GM10266 (cell line): ENCODE measurements around the gene NEURL1B.

Experiments
- DNase-seq: peaks from one replicate; pipeline ENCODE4 v3.0.0; 2012; ENCODE audit errors: extremely low spot score
- CTCF ChIP-seq: IDR thresholded peaks from 2 replicates; pipeline ENCODE4 v1.5.1; 2012; ENCODE audit warnings: mild to moderate bottlenecking, low read depth; ENCODE audit not compliant: control insufficient read depth, insufficient read depth; ENCODE audit errors: missing control alignments

The NEURL1B gene

DNA sequence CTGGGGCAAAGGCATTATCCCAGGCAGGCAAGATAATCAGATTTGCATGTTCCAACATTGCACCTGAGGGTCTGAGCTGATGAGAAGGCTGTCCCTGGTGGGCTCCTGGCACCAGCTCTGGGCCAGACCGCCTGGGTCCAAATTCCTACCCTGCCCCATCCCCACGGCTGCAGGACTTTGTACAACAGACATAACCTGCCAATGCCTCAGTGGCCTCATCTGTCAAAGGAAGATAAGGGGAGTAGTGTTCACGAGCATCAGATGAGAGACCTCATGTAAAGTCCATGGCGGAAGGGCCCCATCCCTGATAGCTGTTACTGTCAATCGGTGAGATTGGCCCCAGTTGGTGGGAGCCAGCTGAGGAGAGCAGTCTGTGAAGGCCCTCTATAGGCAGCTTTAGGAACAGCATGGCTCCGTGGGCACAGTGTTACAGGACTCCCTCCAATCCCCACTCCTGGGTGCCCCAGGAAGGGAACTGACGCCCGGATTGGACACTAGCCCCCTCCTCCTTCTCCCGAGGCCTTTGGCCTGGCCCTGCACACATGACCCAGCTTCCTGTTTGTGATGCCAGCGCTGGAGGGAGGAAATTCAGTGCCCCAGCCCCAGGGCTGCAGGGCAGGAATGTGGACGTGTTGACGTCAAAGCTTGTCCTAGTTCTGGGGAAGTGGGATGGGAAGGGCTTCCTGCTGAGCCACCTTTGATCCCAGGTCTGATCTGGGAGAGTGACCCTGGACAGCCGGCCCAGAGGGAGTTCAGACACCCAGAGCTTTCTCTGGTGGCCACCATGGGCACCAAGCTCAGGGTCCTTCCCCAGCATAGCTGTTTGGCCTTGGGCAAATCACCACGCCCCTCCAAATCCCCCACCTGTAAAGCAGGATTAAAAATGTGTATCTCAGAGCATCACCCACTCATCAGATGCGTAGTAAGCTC is 73.7 kb downstream of the NEURL1B start:
- DNase-seq = peak; percentile 69
- TF ChIP-seq CTCF = peak; percentile 70

DNA sequence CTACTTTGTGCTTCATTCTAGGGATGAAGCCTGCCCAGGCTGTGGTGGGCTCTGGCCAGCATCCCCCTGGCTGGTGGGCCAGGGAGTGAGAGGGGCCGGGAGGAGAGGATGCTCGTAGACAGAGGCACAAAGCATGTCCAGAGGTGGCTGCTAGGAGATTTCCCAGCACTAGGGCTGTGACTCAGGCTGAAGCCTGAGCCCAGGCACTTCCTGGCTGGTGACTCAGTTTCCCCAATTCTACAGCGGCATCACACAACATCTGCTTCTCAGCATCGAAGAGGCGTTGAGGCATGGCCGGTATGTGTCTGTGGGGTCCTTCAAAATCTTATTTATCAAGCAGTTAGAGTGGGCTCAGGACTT is 74.3 kb downstream of the NEURL1B start:
- no peak for TF ChIP-seq CTCF
- DNase-seq = no peak

DNA sequence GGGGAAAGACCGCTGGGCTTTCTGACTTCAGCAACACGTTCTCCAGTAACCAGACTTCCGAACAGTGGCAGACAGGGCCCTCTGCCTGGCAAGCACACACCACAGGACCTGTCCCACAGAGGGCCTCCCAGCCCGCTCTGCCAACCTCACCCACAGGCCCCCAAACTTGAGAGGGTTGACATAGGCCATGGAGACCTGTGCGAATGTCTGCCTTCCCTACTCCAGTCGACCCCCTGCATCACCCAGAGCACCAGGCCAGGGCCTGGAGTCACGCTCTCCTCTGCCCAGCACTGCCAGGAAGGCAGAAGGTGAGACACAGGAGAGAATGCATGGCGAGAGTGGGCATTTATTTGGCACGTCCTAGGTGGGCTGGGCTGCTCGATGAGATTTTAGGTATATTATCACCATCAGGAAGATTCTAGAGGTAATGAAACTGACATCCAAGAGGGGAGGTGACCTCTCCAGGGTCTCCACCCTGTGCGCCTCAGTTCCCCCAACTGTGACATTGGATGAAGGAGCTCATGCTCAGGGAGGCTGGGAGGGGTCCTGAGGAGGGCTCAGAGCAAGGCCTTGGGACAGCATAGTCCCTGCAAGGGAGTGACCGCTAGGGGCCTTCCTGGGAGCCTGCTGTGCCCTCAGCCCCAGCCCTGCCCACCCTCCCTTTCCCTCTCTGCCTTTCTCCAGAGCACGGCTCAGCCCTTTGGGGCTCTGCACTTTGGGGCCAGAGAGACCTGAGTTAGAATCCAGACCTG is 75.0 kb downstream of the NEURL1B start:
- no peak for DNase-seq
- TF ChIP-seq CTCF = no peak

DNA sequence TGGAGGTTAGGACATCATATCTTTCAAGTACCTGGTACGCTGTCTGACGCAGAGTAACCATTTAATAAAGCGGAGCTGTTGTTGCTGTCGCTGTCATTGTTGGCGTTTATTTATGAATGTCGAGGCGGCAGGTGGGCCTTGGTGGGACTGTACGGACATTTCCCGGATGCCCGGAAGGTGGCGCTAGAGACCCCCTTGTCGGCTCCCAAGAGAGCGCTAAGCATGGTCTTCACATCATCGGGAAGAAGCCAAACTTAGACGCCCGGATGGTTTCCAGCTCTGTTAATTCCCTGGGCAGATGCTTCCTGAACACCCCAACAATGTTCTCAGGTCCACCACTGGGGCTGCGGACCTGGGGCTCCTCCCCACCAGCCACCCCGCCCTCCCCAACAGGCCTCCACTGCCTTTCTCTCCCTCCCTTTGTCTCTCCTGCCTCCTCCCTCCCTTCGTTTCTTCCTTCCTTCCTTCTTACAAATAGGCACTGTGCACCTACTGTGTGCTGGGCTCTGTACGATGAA is 75.8 kb downstream of the NEURL1B start:
- peak; percentile 72 for DNase-seq
- peak; percentile 80 for TF ChIP-seq CTCF

DNA sequence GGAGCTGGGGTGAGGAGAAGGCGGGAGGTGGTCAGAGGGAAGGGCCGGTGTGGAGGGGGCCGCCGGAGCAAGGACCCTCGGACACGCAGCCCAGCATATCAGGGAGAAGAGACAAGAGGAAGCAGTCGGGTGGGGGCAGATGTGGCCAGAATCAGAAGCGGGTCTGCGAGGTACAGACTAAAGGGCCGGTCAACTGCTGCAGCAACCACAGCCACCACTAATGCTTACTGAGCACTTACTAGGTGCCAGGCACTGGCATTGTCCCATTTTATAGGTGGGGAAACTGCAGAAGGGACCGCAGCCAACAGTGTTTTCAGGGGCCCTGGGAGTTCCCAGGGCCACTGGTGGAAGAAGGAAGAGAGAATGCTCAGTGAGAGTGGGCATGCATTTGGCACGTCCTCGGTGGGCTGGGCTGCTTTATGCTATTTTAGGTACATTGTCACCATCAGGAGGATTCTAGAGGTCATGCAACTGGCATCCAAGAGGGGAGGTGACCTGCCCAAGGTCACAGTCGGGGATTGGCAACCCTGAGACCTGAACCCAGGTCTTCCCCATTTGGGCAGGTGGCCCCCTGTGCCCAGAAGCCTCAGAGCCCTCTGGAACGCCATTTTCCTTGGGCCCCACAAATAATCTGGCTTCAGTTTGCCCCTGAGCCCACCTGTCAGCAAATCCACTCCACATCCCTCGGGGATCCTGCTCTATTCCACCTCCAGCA is 76.6 kb downstream of the NEURL1B start:
- DNase-seq = no peak
- TF ChIP-seq CTCF = no peak

GRCh38 chr5:172718527-172719114 is 77.6 kb downstream of the NEURL1B start:
- no peak for DNase-seq
- TF ChIP-seq CTCF = no peak
